Measurements from ENCODE around the gene OR14A2. TPM values are rescaled to one million over a fixed set of nuclear protein-coding genes. Genes with fewer than 3 reads are reported as not detected.

OR14A2 gene
- total and polyA plus RNA-seq, 2 donors (not counting 3 experiments of a cell fraction or from before 2014, with no cell fraction given), result not detected

- dilution Hi-C loops (cut with MboI; ENCODE audit: extremely low pct_ligation_motif_present, low sequenced_read_pairs), result no loop called here
- TF ChIP-seq CTCF (IDR thresholded peaks at IDR 0.05; ENCODE audit: extremely low read depth in 1 of 2, insufficient read depth in 1 of 2, low read depth in 1 of 2, low read length in 2 of 2) (no peak), POLR2A (IDR thresholded peaks at IDR 0.05; ENCODE audit: low read depth, low read length) (no peak), FOS (IDR thresholded peaks at IDR 0.05; ENCODE audit: borderline replicate concordance, insufficient read depth, low read length) (no peak), MAX (IDR thresholded peaks at IDR 0.05; ENCODE audit: insufficient read depth, insufficient read length) (no peak), GATA2 (IDR thresholded peaks at IDR 0.05; ENCODE audit: insufficient read depth, insufficient read length, low read depth, low read length) (no peak), MYC (IDR thresholded peaks at IDR 0.05; ENCODE audit: low read depth, low read length) (no peak), POLR2AphosphoS5 (IDR thresholded peaks at IDR 0.05; ENCODE audit: insufficient read depth, low read depth, low read length) (no peak), JUN (IDR thresholded peaks at IDR 0.05; ENCODE audit: borderline replicate concordance, insufficient read depth, insufficient read length, low read depth) (no peak), EZH2 (IDR thresholded peaks at IDR 0.05; ENCODE audit: borderline replicate concordance, low read depth, low read length, severe bottlenecking) (no peak)
- no peaks in the 10 kb centered on the region for H3K27me3 ChIP-seq (ENCODE audit: control insufficient read depth in 2 of 2, insufficient read depth in 2 of 2, low read length in 2 of 2)
- no peaks in the 10 kb centered on the region for H3K79me2 ChIP-seq (ENCODE audit: control insufficient read depth, insufficient read depth, low read length)
- POLR2A ChIA-PET, result no interaction called here
- H3K9ac ChIP-seq (replicated peaks; ENCODE audit: extremely low read depth, insufficient read depth, low read length), result no peak overlapping the region
- intact Hi-C loops (cut with micrococcal nuclease), result no loop called here
- no peaks in the 10 kb centered on the region for H4K20me1 ChIP-seq (replicated peaks; ENCODE audit: control insufficient read depth, extremely low read depth, insufficient read depth, low read length)
- CTCF ChIA-PET, result no interaction called here
- no peak overlapping the region for H3K27ac ChIP-seq (ENCODE audit: insufficient read depth, low read depth, low read length)
- H3K9me1 ChIP-seq (replicated peaks; ENCODE audit: control insufficient read depth, extremely low read depth, insufficient read depth, low read length), result no peaks in the 10 kb centered on the region
- H3K36me3 ChIP-seq (ENCODE audit: control insufficient read depth in 2 of 2, extremely low read depth in 1 of 2, insufficient read depth in 2 of 2, low read length in 2 of 2), result no peaks in the 10 kb centered on the region
- DNase-seq (ENCODE audit: low read depth, low spot score) (no peak), FAIRE-seq (no peak)
- H2AFZ ChIP-seq (ENCODE audit: low read depth, low read length), result no peak overlapping the region
- peaks cover 5% of the 10 kb centered on the region for H3K9me3 ChIP-seq (replicated peaks; ENCODE audit: control insufficient read depth, insufficient read depth, low read length)
- no peak overlapping the region for H3K4me2 ChIP-seq (ENCODE audit: insufficient read depth, low read length)
- BruUV-seq (replicated peaks), result no TSS peak
- no peak overlapping the region for H3K4me3 ChIP-seq (replicated peaks in 1 of 3; ENCODE audit: insufficient read depth in 1 of 3, low read depth in 1 of 3, low read length in 3 of 3)
- no peaks in the 10 kb centered on the region for H3K4me1 ChIP-seq (ENCODE audit: control insufficient read depth, extremely low read depth, insufficient read depth, low read length)
Observed at GRCh38 chr1:247747616-247748015, 325 bp downstream of the OR14A2 start.

Data from endothelial cell of umbilical vein (primary cell).